ENCODE results near the gene LIN37.
"Not testable (repeated sequence)": the region's sequence is repeated elsewhere in the genome, so short reads cannot be mapped to it uniquely, and the experiment has no call there.

Gene LIN37

GRCh38 chr19:35754370-35755130 lies 6.2 kb downstream of the LIN37 start:
- DNase-seq, result no peak

GRCh38 chr19:35755131-35755549 lies 6.8 kb downstream of the LIN37 start:
- DNase-seq, result no peak

DNA sequence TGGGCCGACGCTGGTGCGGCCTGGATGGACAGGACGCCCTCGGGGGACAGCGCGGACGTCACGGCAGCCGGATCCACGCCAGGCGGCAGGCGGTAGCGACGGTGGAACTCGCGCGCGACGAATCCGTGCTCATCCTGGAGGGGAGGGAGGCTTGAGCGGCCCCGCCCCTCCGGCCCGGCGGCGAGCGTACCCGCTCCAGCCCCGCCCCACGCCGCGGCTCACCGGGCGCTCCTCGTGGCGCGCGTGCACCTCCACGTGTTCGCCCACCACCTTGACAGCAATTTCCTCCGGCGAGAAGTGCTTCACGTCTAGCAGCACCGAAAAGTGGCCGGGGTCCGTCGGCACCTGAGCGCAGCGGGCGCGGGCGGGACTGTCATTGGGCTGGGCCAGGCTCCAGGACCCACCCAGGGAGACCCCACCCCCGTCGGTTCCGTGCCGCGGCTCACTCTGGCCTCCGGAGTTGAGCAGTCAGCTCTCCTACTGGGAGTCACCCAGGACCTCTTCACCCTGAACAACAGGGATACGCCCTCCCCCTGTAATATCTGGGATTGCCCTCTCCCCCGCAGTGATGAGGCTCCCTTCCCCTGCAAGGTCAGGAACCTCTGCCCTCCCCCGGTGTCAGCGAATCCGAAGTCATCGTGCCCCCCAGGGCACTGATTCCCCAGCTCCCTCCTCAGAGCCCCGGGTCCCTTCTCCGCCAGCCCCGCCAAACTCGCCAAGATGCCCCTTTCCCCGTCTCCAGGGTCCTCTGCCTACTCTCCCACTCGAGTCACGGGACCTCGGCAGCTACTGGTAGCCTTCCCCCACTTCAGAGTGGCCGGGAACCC lies 7.4 kb downstream of the LIN37 start:
- peak; percentile 77 for DNase-seq

DNA sequence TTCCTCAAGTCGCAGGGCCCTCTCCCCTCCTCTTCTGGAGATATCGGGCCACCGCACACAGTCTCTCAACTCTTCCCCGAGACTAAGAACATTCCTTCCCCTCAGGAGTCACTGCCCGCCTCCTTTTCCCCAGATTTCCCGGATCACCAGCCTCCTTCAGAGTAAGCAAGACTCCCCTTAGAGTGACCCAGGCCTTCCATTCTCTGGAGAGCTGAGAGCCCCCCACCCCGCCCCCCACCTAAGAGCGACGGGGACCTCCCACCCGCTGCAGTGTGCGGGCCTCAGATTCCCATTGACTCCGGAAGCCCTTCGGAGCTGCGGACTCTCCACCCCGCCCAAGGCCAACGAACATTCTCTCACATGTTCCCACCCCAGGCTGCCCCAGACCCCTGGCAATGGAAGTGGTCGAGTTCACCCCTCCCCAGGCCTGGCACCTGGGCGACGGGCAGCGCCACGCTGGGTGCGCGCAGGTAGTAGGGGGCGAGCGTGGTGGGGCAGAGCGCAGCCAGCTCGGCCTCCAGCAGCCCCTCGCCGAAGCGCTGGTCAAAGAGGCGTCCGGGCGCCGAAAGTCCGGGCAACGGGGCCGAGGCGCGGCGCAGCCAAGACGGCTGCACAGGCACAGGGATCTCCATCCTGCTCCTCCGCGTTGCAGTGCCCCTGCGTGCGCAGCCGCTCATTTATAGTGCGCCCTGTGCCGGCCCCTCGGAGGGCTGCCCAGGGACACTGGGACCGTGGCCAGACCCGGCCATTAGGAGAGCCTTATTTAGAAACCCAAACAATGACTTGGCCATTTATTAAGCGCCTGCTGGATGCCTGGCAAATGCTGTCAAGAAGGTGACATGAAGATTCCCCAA lies 8.2 kb downstream of the LIN37 start, which contains the start of gene HSPB6:
Gene HSPB6 (minus strand): TSS at position 653 of the 854 bp plus-strand sequence. CDS start 21 bp downstream, at position 632.
- DNase-seq, result no peak

DNA sequence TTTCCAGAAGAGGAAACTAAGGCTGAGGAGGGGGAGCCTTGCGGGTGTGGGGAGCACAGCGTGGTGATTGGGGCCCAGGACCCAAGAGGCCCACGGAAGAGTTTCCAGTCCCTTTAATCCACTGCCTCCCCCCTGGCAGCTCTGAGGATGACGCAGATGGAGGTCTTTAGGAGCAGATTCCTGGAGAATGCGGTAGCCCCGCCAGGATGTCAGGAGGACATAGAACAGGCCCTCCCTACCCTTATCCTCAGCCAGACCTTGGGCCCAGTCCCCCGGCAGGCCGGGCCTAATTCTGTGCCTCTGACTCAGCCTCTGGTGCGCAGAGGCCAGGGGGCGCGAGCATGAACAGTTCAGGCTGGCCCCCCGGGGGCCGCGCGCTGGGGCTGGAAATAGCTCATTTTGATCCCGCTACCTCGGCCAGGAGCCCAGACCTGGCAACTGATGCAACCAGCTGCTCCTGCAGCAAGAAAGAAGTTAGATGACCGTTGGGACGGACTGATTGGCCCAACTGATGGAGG lies 8.9 kb downstream of the LIN37 start:
- DNase-seq, result no peak

DNA sequence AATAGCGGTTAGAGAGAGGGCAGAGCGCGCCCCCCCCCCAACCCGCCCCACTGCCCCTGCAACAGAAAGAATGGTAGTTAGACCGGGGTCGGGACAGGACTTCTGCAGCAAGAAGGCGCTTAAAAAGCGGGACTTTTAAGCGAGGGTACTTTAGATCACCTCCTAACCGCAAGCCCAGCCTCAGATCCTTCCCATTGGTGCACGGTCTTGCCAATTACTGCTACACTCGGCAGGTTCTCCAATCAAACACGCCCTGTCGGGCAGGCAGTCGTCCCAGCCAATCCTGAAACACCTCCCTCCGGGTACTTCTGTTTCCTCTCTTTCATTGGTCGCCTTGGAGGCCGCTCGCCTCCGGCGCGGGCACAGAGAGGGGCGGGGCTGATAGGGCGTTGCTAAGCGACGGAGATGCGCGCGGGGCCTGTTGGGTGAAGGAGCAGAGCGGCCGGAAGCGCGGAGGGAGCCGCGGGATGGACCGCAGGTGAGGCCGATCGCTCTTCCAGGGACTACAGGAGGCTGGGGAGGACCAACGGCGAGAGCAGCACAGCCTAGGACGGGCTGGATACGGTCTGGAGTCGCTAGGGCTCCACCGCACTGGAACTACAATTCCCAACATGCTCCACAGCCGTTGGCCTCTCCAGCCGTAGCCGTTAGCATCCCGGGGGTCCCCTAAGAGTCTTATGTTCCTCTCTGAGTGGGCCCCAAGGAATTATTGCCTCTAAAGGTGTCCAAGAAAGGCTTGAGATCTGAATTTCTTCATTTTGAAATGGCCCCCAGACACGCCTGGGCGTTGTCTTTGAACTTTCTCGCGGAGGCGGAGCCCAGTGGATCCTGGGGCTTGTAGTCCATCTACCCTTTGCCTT lies 9.6 kb downstream of the LIN37 start, which contains the start of gene PROSER3:
Gene PROSER3 (plus strand): TSS at position 428 of the 860 bp plus-strand sequence. CDS start 40 bp downstream, at position 468.
- peak; percentile 97 for DNase-seq

- DNase-seq, result no peak
Observed at GRCh38 chr19:35759697-35760096, 11.3 kb downstream of the LIN37 start.

GRCh38 chr19:35760711-35761349 lies 12.5 kb downstream of the LIN37 start:
- no peak for DNase-seq

DNA sequence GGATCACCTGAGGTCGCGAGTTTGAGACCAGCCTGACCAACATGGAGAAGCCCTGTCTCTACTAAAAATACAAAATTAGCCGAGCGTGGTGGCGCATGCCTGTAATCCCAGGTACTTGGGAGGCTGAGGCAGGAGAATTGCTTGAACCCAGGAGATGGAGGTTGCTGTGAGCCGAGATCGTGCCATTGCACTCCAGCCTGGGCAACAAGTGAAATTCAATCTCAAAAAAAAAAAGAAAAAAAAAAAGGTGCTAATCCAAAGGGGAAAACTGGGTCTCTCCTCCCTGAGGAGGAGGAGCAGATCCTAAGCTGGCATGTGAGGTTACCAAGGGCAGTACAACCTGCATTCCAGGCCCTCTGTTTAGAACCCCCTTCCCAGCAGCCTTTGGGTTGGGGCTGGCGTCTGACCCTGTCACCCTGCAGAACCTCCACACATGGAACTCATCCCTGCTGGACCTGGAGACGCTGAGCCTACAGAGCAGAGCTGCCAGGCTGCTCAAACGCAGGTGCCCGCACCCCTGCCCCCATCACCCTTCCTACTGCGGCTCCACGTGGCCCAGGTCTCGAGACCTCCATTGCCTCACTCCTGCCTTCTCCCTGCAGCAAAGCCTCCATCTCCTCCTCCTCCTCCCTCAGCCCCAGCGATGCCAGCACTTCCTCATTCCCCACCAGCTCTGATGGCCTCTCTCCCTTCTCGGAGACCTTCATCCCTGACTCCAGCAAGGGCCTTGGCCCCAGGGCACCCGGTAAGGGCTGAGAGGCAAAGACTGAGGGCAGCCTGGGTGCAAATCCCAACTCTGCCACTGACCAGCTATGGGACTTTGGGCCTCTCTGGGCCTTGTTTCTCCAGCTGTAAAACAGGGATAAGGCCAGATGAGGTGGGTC lies 16.3 kb downstream of the LIN37 start:
- DNase-seq, result no peak

DNA sequence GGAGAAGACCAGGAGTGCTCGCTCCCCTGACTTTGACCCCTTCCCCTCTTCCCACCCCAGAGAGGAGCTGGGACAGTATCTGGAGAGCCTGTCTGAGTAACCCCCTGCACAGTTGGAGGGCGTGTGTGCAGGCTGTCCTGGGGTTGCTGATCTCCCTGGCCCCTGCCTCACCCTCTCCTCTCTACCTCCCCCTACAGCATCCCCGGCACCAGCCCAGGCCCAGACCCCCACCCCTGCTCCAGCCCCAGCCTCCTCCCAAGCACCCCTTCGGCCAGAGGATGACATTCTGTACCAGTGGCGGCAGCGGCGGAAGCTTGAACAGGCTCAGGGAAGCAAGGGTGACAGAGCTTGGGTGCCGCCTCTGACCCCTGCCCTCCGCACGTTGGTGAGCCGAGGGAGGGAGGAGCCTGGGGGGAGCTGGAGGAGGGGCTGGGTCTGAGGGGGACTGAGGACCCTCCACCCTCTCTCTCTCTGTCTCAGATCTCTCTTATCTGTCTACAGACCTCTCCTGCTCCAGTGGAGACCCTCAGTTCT lies 18.3 kb downstream of the LIN37 start:
- DNase-seq, result no peak

- DNase-seq, result no peak
Observed at GRCh38 chr19:35767288-35768081, 19.1 kb downstream of the LIN37 start.

- no peak for DNase-seq
Observed at GRCh38 chr19:35768082-35768421, 19.7 kb downstream of the LIN37 start.

- not testable (repeated sequence) for DNase-seq
Observed at GRCh38 chr19:35772362-35772761, 24.0 kb downstream of the LIN37 start.

- no peak for DNase-seq
Observed at GRCh38 chr19:35773020-35773806, 24.8 kb downstream of the LIN37 start.

- DNase-seq, result no peak
Observed at GRCh38 chr19:35774274-35775045, 26.1 kb downstream of the LIN37 start.

DNA sequence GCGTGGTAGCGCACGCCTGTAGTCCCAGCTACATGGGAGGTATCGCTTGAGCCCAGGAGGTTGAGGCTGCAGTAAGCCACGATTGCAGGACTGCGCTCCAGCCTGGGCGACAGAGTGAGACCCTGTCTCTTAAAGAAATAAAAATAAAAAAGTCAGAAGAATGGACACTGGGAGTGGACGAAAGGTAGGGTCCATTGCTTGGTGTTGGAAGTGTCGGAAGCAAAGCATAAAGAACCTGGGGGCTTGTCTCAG lies 26.6 kb downstream of the LIN37 start:
- DNase-seq, result no peak

DNA sequence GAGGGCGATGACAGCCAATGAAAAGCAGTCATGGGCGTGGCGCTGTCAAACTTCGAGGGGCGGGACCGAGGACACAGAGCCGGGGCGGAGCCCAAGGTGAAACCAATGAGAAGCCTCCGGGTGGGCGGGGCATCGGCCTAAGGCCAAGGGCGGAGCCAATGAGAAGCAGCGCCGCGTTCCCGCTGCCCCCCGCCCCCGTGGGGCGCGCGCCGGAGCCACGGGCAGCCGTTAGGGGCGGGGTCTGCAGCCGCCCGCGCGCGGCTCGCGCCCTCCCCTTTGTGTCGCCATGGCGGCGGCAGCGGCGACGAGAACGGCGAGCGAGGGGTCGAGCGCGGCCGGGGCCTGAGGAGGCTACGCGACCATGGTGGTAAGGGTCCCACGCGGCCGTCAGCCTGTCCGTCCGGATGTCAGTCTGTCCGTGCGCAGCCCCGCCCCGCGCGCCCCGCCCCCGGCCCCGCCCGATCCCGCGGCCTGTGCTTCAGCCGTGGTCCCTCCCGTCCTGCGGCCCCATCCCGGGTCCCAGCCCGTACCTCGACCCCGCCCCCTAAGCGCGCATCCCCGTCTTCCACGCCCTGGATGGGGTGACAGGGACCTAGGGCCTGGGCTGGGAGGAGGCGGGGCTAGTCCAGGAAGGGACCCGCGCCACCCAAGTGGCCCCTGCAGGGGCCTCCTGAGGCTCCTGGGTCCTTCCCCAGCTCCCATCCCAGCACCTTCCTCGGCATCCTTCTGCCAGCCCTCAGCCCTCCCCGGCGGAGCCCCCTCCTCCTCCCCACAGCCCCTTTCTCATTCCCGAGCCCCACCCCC lies 27.1 kb downstream of the LIN37 start, which contains the start of gene ARHGAP33:
Gene ARHGAP33 (plus strand): TSS at position 267 of the 804 bp plus-strand sequence. CDS start 95 bp downstream, at position 362.
- DNase-seq, result peak; percentile 99
